ENCODE measurements around the gene RIMBP2. TPM values are rescaled to one million over a fixed set of nuclear protein-coding genes. Genes with fewer than 3 reads are reported as not detected.

RIMBP2 gene
- total and polyA plus RNA-seq, 2 experiments from 2014 or later = 0.31 to 0.37 TPM

GRCh38 chr12:130446846-130447654, 269.0 kb downstream of the RIMBP2 start:
- Histone ChIP-seq H3K27me3 (ENCODE audit: insufficient read depth) (no peaks in the 10 kb centered on the region), H3K4me2 (no peak overlapping the region), H3K9me2 (ENCODE audit: insufficient read depth) (no peaks in the 10 kb centered on the region), H2AFZ (no peak overlapping the region), H3K4me1 (ENCODE audit: insufficient read depth) (no peaks in the 10 kb centered on the region), H3F3A (replicated peaks; ENCODE audit: low read depth) (no peaks in the 10 kb centered on the region), H4K20me1 (replicated peaks; ENCODE audit: insufficient read depth) (no peaks in the 10 kb centered on the region), H3K27ac (ENCODE audit: low read depth) (no peak overlapping the region), H3K79me2 (replicated peaks; ENCODE audit: insufficient read depth) (no peaks in the 10 kb centered on the region), H3K4me3 (no peak overlapping the region), H3K36me3 (ENCODE audit: insufficient read depth) (no peaks in the 10 kb centered on the region)
- Mint-ChIP-seq H3K27me3 (ENCODE audit: insufficient read depth, low read depth, poor library complexity) (peaks cover 13% of the 10 kb centered on the region), H3K4me1 (no peaks in the 10 kb centered on the region), H3K27ac (no peak overlapping the region), H3K36me3 (ENCODE audit: low read depth) (peaks cover 52% of the 10 kb centered on the region), H3K4me3 (no peak overlapping the region), H3K9me3 (peaks cover 100% of the 10 kb centered on the region)
- DNase-seq (ENCODE audit: low spot score) (no peak), ATAC-seq (no peak)
- TF ChIP-seq STAT1 (IDR thresholded peaks at IDR 0.05; ENCODE audit: unreplicated experiment) (no peak), CREB1 (CRISPR knock-in tag; IDR thresholded peaks at IDR 0.05; ENCODE audit: low read depth) (no peak), REST (IDR thresholded peaks at IDR 0.05; ENCODE audit: unreplicated experiment) (no peak), EZH2 (IDR thresholded peaks at IDR 0.05; ENCODE audit: low read depth, unreplicated experiment) (no peak), ZNF331 (CRISPR knock-in tag; IDR thresholded peaks at IDR 0.05; ENCODE audit: low read depth) (no peak), JUNB (IDR thresholded peaks at IDR 0.05; ENCODE audit: unreplicated experiment) (no peak), NANOG (IDR thresholded peaks at IDR 0.05; ENCODE audit: borderline replicate concordance) (no peak), ETS1 (IDR thresholded peaks at IDR 0.05) (no peak), CTCF (conservative IDR thresholded peaks at IDR 0.05; ENCODE audit: low read depth in 2 of 2) (no peak), EZH2phosphoT487 (IDR thresholded peaks at IDR 0.05; ENCODE audit: unreplicated experiment) (no peak), ZNF114 (CRISPR knock-in tag; IDR thresholded peaks at IDR 0.05) (no peak), POLR2AphosphoS5 (IDR thresholded peaks at IDR 0.05; ENCODE audit: low read depth) (no peak), ZNF462 (CRISPR knock-in tag; IDR thresholded peaks at IDR 0.05) (no peak)
